ENCODE data around the gene MFSD11. TPM values are rescaled to one million over a fixed set of nuclear protein-coding genes. Genes with fewer than 3 reads are reported as not detected.

The MFSD11 gene
- polyA plus RNA-seq, 1 donor from 2014 or later, result 36.1 TPM

GRCh38 chr17:76689859-76690258, 48.1 kb upstream of the MFSD11 start:
- no peak overlapping the region for H2AFZ ChIP-seq (ENCODE audit: low read depth, low read length)
- no peak overlapping the region for H3K27ac ChIP-seq (ENCODE audit: low read length)

DNA sequence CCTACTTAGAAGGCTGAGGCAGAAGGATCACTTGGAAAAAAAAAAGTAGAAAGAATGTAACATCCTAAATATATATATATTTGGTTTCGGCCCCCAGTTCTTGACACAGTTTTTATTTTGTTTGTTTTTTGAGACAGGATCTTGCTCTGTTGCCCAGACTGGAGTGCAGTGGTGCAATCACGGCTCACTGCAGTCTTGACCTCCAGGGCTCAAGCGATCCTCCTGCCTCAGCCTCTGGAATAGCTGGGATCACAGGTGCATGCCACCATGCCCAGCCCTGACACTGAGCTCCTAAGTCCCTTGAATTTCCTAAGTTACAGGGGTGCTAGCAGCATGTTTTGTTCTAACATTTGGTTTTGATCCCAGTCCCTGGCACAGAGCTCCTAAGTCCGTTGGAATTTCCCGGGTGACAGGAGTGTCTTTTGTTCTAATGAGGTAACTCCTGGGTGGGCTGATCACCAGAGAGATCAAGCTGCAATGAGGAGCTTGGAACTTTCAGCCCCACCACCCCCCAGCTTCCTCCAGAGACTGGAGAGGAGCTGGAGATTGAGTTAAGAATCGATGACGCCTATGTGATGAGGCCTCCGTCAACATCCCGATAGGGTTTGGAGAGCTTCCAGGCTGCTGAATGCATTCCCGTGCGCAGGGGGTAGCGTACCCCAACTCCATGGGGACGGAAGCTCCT, 47.2 kb upstream of the MFSD11 start:
- H3K4me2 ChIP-seq (ENCODE audit: low read length), result no peak overlapping the region
- H3K4me3 ChIP-seq (ENCODE audit: low read length), result no peak overlapping the region
- no peak overlapping the region for H2AFZ ChIP-seq (ENCODE audit: low read depth, low read length)
- H3K27ac ChIP-seq (ENCODE audit: low read length), result no peak overlapping the region
- no peaks in the 10 kb centered on the region for H3K27me3 ChIP-seq (ENCODE audit: insufficient read depth, low read depth, low read length)
- no peaks in the 10 kb centered on the region for H3K36me3 ChIP-seq (ENCODE audit: insufficient read depth, low read length)
- no peaks in the 10 kb centered on the region for H3K9me3 ChIP-seq (ENCODE audit: low read length)
- H3K9me2 ChIP-seq (ENCODE audit: insufficient read depth, low read length), result no peaks in the 10 kb centered on the region
- no peaks in the 10 kb centered on the region for H4K20me1 ChIP-seq (ENCODE audit: insufficient read depth)
- H3F3A ChIP-seq (ENCODE audit: insufficient read depth, low read length, poor library complexity, severe bottlenecking), result no peaks in the 10 kb centered on the region
- H3K9ac ChIP-seq (ENCODE audit: low read length), result no peak overlapping the region
- no peaks in the 10 kb centered on the region for H3K79me2 ChIP-seq (replicated peaks; ENCODE audit: insufficient read depth, low read length)
- no peak for TF ChIP-seq EP300 (conservative IDR thresholded peaks at IDR 0.05; ENCODE audit: poor library complexity, severe bottlenecking)
- TF ChIP-seq POLR2AphosphoS5 (IDR thresholded peaks at IDR 0.05), result no peak
- TF ChIP-seq REST (IDR thresholded peaks at IDR 0.05; ENCODE audit: borderline replicate concordance), result no peak
- TF ChIP-seq SMC3 (conservative IDR thresholded peaks at IDR 0.05; ENCODE audit: poor library complexity), result no peak
- TF ChIP-seq CTCF (IDR thresholded peaks at IDR 0.05; ENCODE audit: poor library complexity, severe bottlenecking), result no peak

More at GRCh38 chr17:76689859-76690258, 48.1 kb upstream of the MFSD11 start:
- H3K9me2 ChIP-seq (ENCODE audit: insufficient read depth, low read length), result no peaks in the 10 kb centered on the region
- no peaks in the 10 kb centered on the region for H3K27me3 ChIP-seq (ENCODE audit: insufficient read depth, low read depth, low read length)
- H3K36me3 ChIP-seq (ENCODE audit: insufficient read depth, low read length), result no peaks in the 10 kb centered on the region
- H3K79me2 ChIP-seq (replicated peaks; ENCODE audit: insufficient read depth, low read length), result no peaks in the 10 kb centered on the region
- H3K9ac ChIP-seq (ENCODE audit: low read length), result no peak overlapping the region
- TF ChIP-seq EZH2 (IDR thresholded peaks at IDR 0.05; ENCODE audit: borderline replicate concordance, insufficient read depth, low read length, poor library complexity, severe bottlenecking) (no peak), RAD21 (conservative IDR thresholded peaks at IDR 0.05) (no peak), MXI1 (conservative IDR thresholded peaks at IDR 0.05; ENCODE audit: poor library complexity, severe bottlenecking) (no peak), POLR2AphosphoS5 (IDR thresholded peaks at IDR 0.05) (no peak), REST (IDR thresholded peaks at IDR 0.05; ENCODE audit: borderline replicate concordance) (no peak), CTCF (IDR thresholded peaks at IDR 0.05; ENCODE audit: poor library complexity, severe bottlenecking) (no peak), EP300 (conservative IDR thresholded peaks at IDR 0.05; ENCODE audit: poor library complexity, severe bottlenecking) (no peak), TAF1 (IDR thresholded peaks at IDR 0.05; ENCODE audit: low read depth) (no peak), SMC3 (conservative IDR thresholded peaks at IDR 0.05; ENCODE audit: poor library complexity) (no peak)
- H3K4me3 ChIP-seq (ENCODE audit: low read length), result no peak overlapping the region
- H3K4me2 ChIP-seq (ENCODE audit: low read length), result no peak overlapping the region
- no peaks in the 10 kb centered on the region for H4K20me1 ChIP-seq (ENCODE audit: insufficient read depth)
- no peaks in the 10 kb centered on the region for H3F3A ChIP-seq (ENCODE audit: insufficient read depth, low read length, poor library complexity, severe bottlenecking)
- H3K9me3 ChIP-seq (ENCODE audit: low read length), result no peaks in the 10 kb centered on the region

Data from neural cell (in vitro differentiated cells).